ENCODE measurements around the gene KRTAP12-3.
"Not testable (repeated sequence)": the region's sequence is repeated elsewhere in the genome, so short reads cannot be mapped to it uniquely, and the experiment has no call there.

Gene KRTAP12-3

DNA sequence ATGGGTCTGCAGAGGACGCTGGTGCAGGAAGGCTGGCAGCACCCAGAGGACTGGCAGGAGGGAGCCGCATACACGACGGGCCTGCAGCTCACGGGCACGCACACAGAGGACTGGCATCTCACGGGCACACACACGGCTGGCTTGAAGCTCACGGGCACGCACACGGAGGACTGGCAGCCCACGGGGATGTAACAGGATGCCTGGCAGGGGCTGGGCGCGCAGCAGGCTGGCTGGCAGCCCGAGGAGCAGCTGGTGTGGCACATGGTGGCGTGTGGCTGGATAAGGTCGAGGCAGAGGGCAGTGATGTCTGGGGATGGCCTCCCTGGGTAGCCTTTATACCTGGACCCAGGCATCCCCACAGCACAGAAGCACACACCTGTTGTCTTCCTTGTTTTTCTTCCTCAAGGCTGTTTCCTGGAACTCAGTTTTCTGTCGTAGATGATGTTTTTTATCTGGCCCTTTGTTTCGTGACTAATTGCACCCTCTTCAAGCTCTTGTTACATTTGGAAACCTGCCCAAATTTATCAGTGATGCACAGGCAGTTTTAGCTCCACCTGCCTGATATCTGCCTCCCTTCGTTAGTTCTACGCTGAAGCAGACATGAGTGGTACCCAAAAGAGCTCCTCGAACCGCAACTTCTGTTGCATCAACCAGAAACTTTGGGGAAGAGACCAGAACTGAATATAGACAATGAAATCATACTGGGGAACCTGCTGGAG is 24.3 kb downstream of the KRTAP12-3 start, which contains the start of gene KRTAP12-1:
Gene KRTAP12-1 (minus strand): TSS at position 303 of the 719 bp plus-strand sequence. CDS start 40 bp downstream, at position 263.
- DNase-seq (ENCODE audit: low read depth in 2 of 2): no peak
- no peak within 1 kb of the TSS for H3K4me3 ChIP-seq (replicated peaks in 1 of 2; ENCODE audit: low read depth in 2 of 2, low read length in 2 of 2)
- no peak for TF ChIP-seq CTCF (IDR thresholded peaks at IDR 0.05; ENCODE audit: low read depth, low read length)

DNA sequence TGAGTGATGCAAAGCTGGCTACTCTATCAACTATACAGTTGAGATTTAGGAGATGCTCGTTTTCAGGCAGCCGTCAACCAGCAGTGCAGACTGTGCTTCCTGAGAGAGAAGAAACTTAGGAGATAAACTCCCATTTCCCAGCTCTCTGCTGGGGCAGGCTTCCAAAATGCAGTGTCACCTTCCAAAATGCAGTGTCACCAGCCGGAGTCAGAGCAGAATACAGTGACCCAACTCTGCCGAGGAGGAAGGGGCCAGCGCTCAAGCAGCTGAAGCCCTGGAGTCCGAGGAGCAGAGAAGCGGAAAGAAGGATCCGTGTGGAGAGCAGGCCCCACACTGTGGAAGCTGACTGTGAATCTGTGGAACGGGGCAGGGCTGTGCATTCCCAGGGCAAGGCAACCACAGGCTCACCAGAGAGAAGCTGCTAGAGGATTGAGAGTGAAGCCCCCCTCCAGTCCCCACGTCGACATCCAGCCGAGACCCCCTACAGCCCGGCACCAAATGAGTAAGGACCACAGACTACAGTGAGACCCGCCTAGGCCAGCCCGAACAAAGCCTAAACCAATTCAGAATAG is 24.9 kb downstream of the KRTAP12-3 start:
- TF ChIP-seq CTCF (IDR thresholded peaks at IDR 0.05; ENCODE audit: low read depth, low read length): no peak
- no peak for DNase-seq (ENCODE audit: low read depth in 2 of 2)
- H3K4me3 ChIP-seq (replicated peaks in 1 of 2; ENCODE audit: low read depth in 2 of 2, low read length in 2 of 2): no peak overlapping the region

DNA sequence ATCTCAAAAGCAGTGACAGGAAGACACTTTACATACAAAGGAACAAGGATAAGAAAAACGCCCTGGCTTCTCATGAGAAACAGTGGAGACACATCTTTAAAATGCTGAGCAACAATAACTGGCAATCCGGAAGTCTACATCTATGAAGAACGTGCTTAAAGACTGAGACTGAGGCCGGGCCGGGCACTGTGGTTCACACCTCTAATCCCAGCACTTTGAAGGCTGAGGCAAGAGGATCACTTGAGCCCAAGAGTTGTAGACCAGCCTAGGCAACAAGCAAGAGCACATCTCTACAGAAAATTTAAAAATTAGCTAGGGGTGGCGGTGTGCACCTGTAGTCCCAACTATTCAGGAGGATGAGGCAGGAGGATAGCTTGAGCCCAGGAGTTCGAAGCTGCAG is 26.3 kb downstream of the KRTAP12-3 start:
- TF ChIP-seq CTCF (IDR thresholded peaks at IDR 0.05; ENCODE audit: low read depth, low read length): no peak
- H3K4me3 ChIP-seq (replicated peaks in 1 of 2; ENCODE audit: low read depth in 2 of 2, low read length in 2 of 2): no peak overlapping the region
- no peak for DNase-seq (ENCODE audit: low read depth in 2 of 2)

GRCh38 chr21:44684483-44684882 is 26.8 kb downstream of the KRTAP12-3 start:
- H3K4me3 ChIP-seq (replicated peaks in 1 of 2; ENCODE audit: low read depth in 2 of 2, low read length in 2 of 2): no peak overlapping the region
- DNase-seq (ENCODE audit: low read depth in 2 of 2): no peak
- TF ChIP-seq CTCF (IDR thresholded peaks at IDR 0.05; ENCODE audit: low read depth, low read length): no peak

GRCh38 chr21:44685050-44685449 is 27.3 kb downstream of the KRTAP12-3 start:
- DNase-seq (ENCODE audit: low read depth in 2 of 2); H3K4me3 ChIP-seq (replicated peaks in 1 of 2; ENCODE audit: low read depth in 2 of 2, low read length in 2 of 2): not testable (repeated sequence)

- no peak for DNase-seq (ENCODE audit: low read depth in 2 of 2)
- TF ChIP-seq CTCF (IDR thresholded peaks at IDR 0.05; ENCODE audit: low read depth, low read length): no peak
- H3K4me3 ChIP-seq (replicated peaks in 1 of 2; ENCODE audit: low read depth in 2 of 2, low read length in 2 of 2): no peak overlapping the region
These were observed 28.5 kb downstream of the KRTAP12-3 start for GRCh38 chr21:44686000-44686781.
